ENCODE data around the gene SULT2B1. TPM values are rescaled to one million over a fixed set of nuclear protein-coding genes. Genes with fewer than 3 reads are reported as not detected.
A peak's percentile ranks its signal among the peaks of the same experiment; 100 is the strongest.

The SULT2B1 gene
- total RNA-seq, 1 donor from 2014 or later: not detected

- TF ChIP-seq, protein P1, sequence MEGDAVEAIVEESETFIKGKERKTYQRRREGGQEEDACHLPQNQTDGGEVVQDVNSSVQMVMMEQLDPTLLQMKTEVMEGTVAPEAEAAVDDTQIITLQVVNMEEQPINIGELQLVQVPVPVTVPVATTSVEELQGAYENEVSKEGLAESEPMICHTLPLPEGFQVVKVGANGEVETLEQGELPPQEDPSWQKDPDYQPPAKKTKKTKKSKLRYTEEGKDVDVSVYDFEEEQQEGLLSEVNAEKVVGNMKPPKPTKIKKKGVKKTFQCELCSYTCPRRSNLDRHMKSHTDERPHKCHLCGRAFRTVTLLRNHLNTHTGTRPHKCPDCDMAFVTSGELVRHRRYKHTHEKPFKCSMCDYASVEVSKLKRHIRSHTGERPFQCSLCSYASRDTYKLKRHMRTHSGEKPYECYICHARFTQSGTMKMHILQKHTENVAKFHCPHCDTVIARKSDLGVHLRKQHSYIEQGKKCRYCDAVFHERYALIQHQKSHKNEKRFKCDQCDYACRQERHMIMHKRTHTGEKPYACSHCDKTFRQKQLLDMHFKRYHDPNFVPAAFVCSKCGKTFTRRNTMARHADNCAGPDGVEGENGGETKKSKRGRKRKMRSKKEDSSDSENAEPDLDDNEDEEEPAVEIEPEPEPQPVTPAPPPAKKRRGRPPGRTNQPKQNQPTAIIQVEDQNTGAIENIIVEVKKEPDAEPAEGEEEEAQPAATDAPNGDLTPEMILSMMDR (conservative IDR thresholded peaks at IDR 0.05): no peak
- Mint-ChIP-seq H3K4me1 (peaks cover 60% of the 10 kb centered on the region), H3K27me3 (ENCODE audit: low read depth) (peaks cover 10% of the 10 kb centered on the region), H3K36me3 (ENCODE audit: low read depth) (peaks cover 26% of the 10 kb centered on the region), H3K4me3 (peak overlapping the region; percentile 96), H3K9me3 (no peaks in the 10 kb centered on the region), H3K27ac (ENCODE audit: unreplicated experiment) (peak overlapping the region; percentile 19)
- DNase-seq (ENCODE audit: low read depth, low spot score): no peak
These were observed 65.4 kb downstream of the SULT2B1 start for GRCh38 chr19:48617146-48617937.

GRCh38 chr19:48618278-48618915 is 66.4 kb downstream of the SULT2B1 start:
- TF ChIP-seq, protein P1 (conservative IDR thresholded peaks at IDR 0.05): no peak
- Mint-ChIP-seq H3K4me1 (peaks cover 66% of the 10 kb centered on the region), H3K4me3 (peak overlapping the region; percentile 96), H3K27ac (ENCODE audit: unreplicated experiment) (peak overlapping the region; percentile 100), H3K27me3 (ENCODE audit: low read depth) (peaks cover 10% of the 10 kb centered on the region), H3K9me3 (no peaks in the 10 kb centered on the region), H3K36me3 (ENCODE audit: low read depth) (peaks cover 26% of the 10 kb centered on the region)
- DNase-seq (ENCODE audit: low read depth, low spot score): no peak

DNA sequence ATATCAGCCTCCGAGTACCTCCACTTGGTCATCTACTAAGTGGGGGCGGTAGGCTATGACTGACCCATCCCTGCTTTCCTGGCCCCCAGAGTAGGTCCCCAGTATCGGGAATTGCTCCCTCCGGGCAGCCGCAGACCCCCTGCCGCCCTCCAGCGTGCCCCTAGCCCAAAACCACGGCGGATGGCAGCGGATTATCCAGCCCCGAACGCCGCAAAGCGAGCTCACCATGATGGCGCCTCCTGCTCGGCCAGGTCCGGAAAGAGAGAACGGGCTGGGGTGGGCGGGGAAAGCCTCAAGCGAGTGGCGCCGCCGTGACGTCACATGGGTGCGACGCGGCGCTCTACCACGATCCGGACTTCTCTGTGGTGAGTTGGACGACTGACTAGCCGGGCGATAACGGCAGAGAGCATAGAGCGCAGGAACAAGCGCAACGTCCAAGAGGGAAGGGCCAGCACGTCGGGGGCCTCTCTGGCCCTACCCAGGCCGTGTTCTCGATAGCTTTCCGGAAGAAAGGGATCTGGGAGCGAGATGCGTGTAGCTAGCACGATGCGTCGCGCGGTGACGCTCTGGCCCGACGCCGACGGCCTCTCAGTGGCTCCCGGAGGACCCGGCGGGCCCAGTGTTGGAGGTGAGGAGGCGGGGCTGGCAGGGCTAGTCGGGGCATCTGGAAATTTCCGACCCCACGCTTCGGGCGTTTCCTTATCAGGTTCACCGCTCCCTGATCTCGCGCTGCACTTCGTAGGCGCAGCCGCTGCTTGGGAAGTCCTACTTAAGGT is 67.1 kb downstream of the SULT2B1 start, which contains the start of the genes RPL18 and SPHK2:
RPL18 (minus strand) TSS at position 263 of the 776 bp plus-strand sequence; CDS start at position 228, 35 bp downstream.
SPHK2 (plus strand) TSS at position 591 of the 776 bp plus-strand sequence. CDS start 1,009 bp downstream, outside the sequence.
- Mint-ChIP-seq H3K9me3 (no peaks in the 10 kb centered on the region), H3K4me1 (peaks cover 66% of the 10 kb centered on the region), H3K27ac (ENCODE audit: unreplicated experiment) (peak within 1 kb of the TSS; percentile 100), H3K4me3 (peak within 1 kb of the TSS; percentile 96), H3K36me3 (ENCODE audit: low read depth) (peaks cover 20% of the 10 kb centered on the region), H3K27me3 (ENCODE audit: low read depth) (peaks cover 5% of the 10 kb centered on the region)
- TF ChIP-seq, protein P1 (conservative IDR thresholded peaks at IDR 0.05): no peak
- peak; percentile 92 for DNase-seq (ENCODE audit: low read depth, low spot score)

- Mint-ChIP-seq H3K27me3 (ENCODE audit: low read depth) (peaks cover 5% of the 10 kb centered on the region), H3K4me3 (peak overlapping the region; percentile 96), H3K27ac (ENCODE audit: unreplicated experiment) (peak overlapping the region; percentile 100), H3K9me3 (no peaks in the 10 kb centered on the region), H3K4me1 (peaks cover 67% of the 10 kb centered on the region), H3K36me3 (ENCODE audit: low read depth) (peaks cover 20% of the 10 kb centered on the region)
- TF ChIP-seq, protein P1 (conservative IDR thresholded peaks at IDR 0.05): no peak
- DNase-seq (ENCODE audit: low read depth, low spot score): no peak
These were observed 68.0 kb downstream of the SULT2B1 start for GRCh38 chr19:48619692-48620585.

Data from neural crest cell (in vitro differentiated cells).